Vagina (tissue), 2 donors: ENCODE data around the gene ARHGAP18.

Experiments
- POLR2A ChIP-seq, 2 donors: fragments of 450-650 bp; IDR thresholded peaks; one replicate each; pipeline ENCODE4 v1.6.1; 2017; ENCODE audit warnings: antibody characterized with exemption in 2 of 2, mild to moderate bottlenecking in 2 of 2, moderate library complexity in 2 of 2
- POLR2AphosphoS5 ChIP-seq, 2 donors: sonication (generic); formaldehyde crosslinking; IDR thresholded peaks; one replicate each; pipeline ENCODE4 v1.9.0; 2017; ENCODE audit warnings: antibody characterized with exemption in 2 of 2, mild to moderate bottlenecking in 2 of 2, low read depth in 1 of 2; ENCODE audit not compliant: insufficient read depth in 1 of 2
- TF ChIP-seq, protein P1 (sequence below), 3 experiments: fragments of 450-650 bp in 2 of 3; fragments of 200-600 bp in 1 of 3; sonication (generic) in 1 of 3; IDR thresholded peaks; one replicate each; pipeline ENCODE4 v1.5.1; 2017 to 2019; ENCODE audit warnings: antibody characterized with exemption in 3 of 3, mild to moderate bottlenecking in 2 of 3, moderate library complexity in 2 of 3

GRCh38 chr6:129684323-129684884 lies 25.6 kb downstream of the ARHGAP18 start:
- TF ChIP-seq, protein P1, sequence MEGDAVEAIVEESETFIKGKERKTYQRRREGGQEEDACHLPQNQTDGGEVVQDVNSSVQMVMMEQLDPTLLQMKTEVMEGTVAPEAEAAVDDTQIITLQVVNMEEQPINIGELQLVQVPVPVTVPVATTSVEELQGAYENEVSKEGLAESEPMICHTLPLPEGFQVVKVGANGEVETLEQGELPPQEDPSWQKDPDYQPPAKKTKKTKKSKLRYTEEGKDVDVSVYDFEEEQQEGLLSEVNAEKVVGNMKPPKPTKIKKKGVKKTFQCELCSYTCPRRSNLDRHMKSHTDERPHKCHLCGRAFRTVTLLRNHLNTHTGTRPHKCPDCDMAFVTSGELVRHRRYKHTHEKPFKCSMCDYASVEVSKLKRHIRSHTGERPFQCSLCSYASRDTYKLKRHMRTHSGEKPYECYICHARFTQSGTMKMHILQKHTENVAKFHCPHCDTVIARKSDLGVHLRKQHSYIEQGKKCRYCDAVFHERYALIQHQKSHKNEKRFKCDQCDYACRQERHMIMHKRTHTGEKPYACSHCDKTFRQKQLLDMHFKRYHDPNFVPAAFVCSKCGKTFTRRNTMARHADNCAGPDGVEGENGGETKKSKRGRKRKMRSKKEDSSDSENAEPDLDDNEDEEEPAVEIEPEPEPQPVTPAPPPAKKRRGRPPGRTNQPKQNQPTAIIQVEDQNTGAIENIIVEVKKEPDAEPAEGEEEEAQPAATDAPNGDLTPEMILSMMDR (IDR thresholded peaks at IDR 0.05): no peak
- no peak for TF ChIP-seq POLR2A (IDR thresholded peaks at IDR 0.05)
- TF ChIP-seq POLR2AphosphoS5 (IDR thresholded peaks at IDR 0.05; ENCODE audit: insufficient read depth in 1 of 2, low read depth in 1 of 2): peak in 1 of 2 donors; percentile 13
